ENCODE results near the gene PDE2A. TPM values are rescaled to one million over a fixed set of nuclear protein-coding genes. Genes with fewer than 3 reads are reported as not detected.

Gene PDE2A
- total RNA-seq, 1 donor from 2014 or later = not detected

- no peak overlapping the region for H3K4me3 Mint-ChIP-seq (ENCODE audit: unreplicated experiment)
Measured at GRCh38 chr11:72605973-72606747, 68.1 kb downstream of the PDE2A start.

GRCh38 chr11:72604256-72604655 is 70.0 kb downstream of the PDE2A start:
- Mint-ChIP-seq H3K27ac (ENCODE audit: unreplicated experiment) (no peak overlapping the region), H3K9me3 (ENCODE audit: unreplicated experiment) (no peaks in the 10 kb centered on the region), H3K36me3 (ENCODE audit: unreplicated experiment) (no peaks in the 10 kb centered on the region), H3K27me3 (ENCODE audit: unreplicated experiment) (peaks cover 45% of the 10 kb centered on the region), H3K4me3 (ENCODE audit: unreplicated experiment) (no peak overlapping the region), H3K4me1 (ENCODE audit: unreplicated experiment) (no peaks in the 10 kb centered on the region)
- TF ChIP-seq CTCF (IDR thresholded peaks at IDR 0.05) = no peak
- no peak for DNase-seq (ENCODE audit: extremely low spot score, unreplicated experiment)

More at GRCh38 chr11:72605973-72606747, 68.1 kb downstream of the PDE2A start:
- no peaks in the 10 kb centered on the region for H3K9me3 Mint-ChIP-seq (ENCODE audit: unreplicated experiment)
- no peak for TF ChIP-seq CTCF (IDR thresholded peaks at IDR 0.05)
- H3K27ac Mint-ChIP-seq (ENCODE audit: unreplicated experiment) = no peak overlapping the region
- H3K36me3 Mint-ChIP-seq (ENCODE audit: unreplicated experiment) = no peaks in the 10 kb centered on the region
- no peaks in the 10 kb centered on the region for H3K4me1 Mint-ChIP-seq (ENCODE audit: unreplicated experiment)
- DNase-seq (ENCODE audit: extremely low spot score, unreplicated experiment) = no peak
- peaks cover 41% of the 10 kb centered on the region for H3K27me3 Mint-ChIP-seq (ENCODE audit: unreplicated experiment)

GRCh38 chr11:72602250-72602904 is 71.8 kb downstream of the PDE2A start:
- Mint-ChIP-seq H3K36me3 (ENCODE audit: unreplicated experiment) (no peaks in the 10 kb centered on the region), H3K27ac (ENCODE audit: unreplicated experiment) (no peak overlapping the region)

GRCh38 chr11:72600557-72600956 is 73.7 kb downstream of the PDE2A start:
- peaks cover 53% of the 10 kb centered on the region for H3K27me3 Mint-ChIP-seq (ENCODE audit: unreplicated experiment)
- TF ChIP-seq CTCF (IDR thresholded peaks at IDR 0.05) = no peak
- H3K27ac Mint-ChIP-seq (ENCODE audit: unreplicated experiment) = no peak overlapping the region
- no peaks in the 10 kb centered on the region for H3K4me1 Mint-ChIP-seq (ENCODE audit: unreplicated experiment)
- H3K36me3 Mint-ChIP-seq (ENCODE audit: unreplicated experiment) = no peaks in the 10 kb centered on the region
- no peaks in the 10 kb centered on the region for H3K9me3 Mint-ChIP-seq (ENCODE audit: unreplicated experiment)
- DNase-seq (ENCODE audit: extremely low spot score, unreplicated experiment) = no peak
- no peak overlapping the region for H3K4me3 Mint-ChIP-seq (ENCODE audit: unreplicated experiment)

More at GRCh38 chr11:72602250-72602904, 71.8 kb downstream of the PDE2A start:
- DNase-seq (ENCODE audit: extremely low spot score, unreplicated experiment) = no peak
- Mint-ChIP-seq H3K4me3 (ENCODE audit: unreplicated experiment) (no peak overlapping the region), H3K9me3 (ENCODE audit: unreplicated experiment) (no peaks in the 10 kb centered on the region), H3K4me1 (ENCODE audit: unreplicated experiment) (no peaks in the 10 kb centered on the region), H3K27me3 (ENCODE audit: unreplicated experiment) (peaks cover 46% of the 10 kb centered on the region)
- TF ChIP-seq CTCF (IDR thresholded peaks at IDR 0.05) = no peak
